ENCODE results near the gene TOX4.
"Not testable (repeated sequence)": the region's sequence is repeated elsewhere in the genome, so short reads cannot be mapped to it uniquely, and the experiment has no call there.

TOX4 gene

DNA sequence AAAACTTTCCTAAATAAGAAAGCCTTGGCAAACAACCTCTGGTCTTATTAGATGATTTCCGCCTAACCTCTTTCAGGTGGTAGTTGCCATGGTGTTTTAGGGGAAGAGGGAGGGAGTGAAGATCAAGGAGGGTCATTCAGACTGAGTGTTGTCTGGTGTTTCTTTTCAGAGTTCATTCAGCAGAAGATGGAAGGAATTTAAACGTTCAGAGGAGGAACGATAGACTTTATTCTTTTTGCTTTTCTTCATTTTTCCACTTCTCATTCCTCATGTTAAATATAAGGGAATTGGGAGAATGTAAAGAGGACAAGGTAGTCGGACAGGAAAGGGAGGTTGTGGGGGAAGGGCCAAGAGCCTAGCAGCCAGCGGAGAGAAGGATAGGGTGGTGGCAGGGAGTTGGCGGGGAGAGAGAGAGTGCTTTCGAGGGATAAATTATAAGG lies 66.5 kb downstream of the TOX4 start:
- no peak for TF ChIP-seq EZH2phosphoT487 (IDR thresholded peaks at IDR 0.05; ENCODE audit: borderline replicate concordance)
- TF ChIP-seq, protein P1, sequence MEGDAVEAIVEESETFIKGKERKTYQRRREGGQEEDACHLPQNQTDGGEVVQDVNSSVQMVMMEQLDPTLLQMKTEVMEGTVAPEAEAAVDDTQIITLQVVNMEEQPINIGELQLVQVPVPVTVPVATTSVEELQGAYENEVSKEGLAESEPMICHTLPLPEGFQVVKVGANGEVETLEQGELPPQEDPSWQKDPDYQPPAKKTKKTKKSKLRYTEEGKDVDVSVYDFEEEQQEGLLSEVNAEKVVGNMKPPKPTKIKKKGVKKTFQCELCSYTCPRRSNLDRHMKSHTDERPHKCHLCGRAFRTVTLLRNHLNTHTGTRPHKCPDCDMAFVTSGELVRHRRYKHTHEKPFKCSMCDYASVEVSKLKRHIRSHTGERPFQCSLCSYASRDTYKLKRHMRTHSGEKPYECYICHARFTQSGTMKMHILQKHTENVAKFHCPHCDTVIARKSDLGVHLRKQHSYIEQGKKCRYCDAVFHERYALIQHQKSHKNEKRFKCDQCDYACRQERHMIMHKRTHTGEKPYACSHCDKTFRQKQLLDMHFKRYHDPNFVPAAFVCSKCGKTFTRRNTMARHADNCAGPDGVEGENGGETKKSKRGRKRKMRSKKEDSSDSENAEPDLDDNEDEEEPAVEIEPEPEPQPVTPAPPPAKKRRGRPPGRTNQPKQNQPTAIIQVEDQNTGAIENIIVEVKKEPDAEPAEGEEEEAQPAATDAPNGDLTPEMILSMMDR (conservative IDR thresholded peaks at IDR 0.05; ENCODE audit: low read length), result no peak
- H3K9me3 ChIP-seq (ENCODE audit: insufficient read depth, low read depth, low read length), result no peaks in the 10 kb centered on the region
- H3K4me1 ChIP-seq (ENCODE audit: insufficient read depth, low read length, poor library complexity, severe bottlenecking), result no peaks in the 10 kb centered on the region
- H3K27me3 ChIP-seq (ENCODE audit: insufficient read depth, low read length, poor library complexity, severe bottlenecking), result no peaks in the 10 kb centered on the region
- H3K9ac ChIP-seq (ENCODE audit: low read depth, low read length, poor library complexity, severe bottlenecking), result no peak overlapping the region
- no peaks in the 10 kb centered on the region for H4K20me1 ChIP-seq (ENCODE audit: insufficient read depth, low read length, poor library complexity, severe bottlenecking)
- H3K79me2 ChIP-seq (ENCODE audit: insufficient read depth, low read length), result no peaks in the 10 kb centered on the region
- peak overlapping the region; percentile 73 for H2AFZ ChIP-seq (ENCODE audit: low read length)
- no peak overlapping the region for H3K4me3 ChIP-seq (ENCODE audit: low read length, poor library complexity, severe bottlenecking)
- no peaks in the 10 kb centered on the region for H3F3A ChIP-seq (ENCODE audit: low read depth)
- H3K4me2 ChIP-seq (ENCODE audit: low read depth, low read length, poor library complexity, severe bottlenecking), result no peak overlapping the region
- no peaks in the 10 kb centered on the region for H3K36me3 ChIP-seq (ENCODE audit: insufficient read depth, low read length)
- no peaks in the 10 kb centered on the region for H3K9me2 ChIP-seq (replicated peaks; ENCODE audit: low read depth, low read length)

DNA sequence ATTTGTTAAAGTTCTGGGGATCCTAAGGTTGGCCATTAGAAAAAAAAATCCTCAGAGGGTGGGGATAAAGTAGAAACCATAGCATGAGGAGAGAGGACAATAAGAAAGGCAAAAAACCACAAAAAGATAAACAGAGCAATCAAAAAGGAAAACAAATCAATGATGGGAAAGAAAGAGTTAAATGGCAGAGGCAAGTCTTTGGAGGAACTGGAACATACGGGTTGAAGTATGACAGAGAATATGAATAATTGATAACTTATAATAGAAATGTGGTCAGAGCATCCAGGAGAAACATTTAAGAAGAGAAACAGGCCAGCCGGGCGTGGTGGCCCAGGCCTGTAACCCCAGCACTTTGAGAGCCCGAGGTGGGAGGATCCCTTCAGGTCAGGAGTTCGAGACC lies 67.0 kb downstream of the TOX4 start:
- Histone ChIP-seq H3K27me3 (ENCODE audit: insufficient read depth, low read length, poor library complexity, severe bottlenecking) (no peaks in the 10 kb centered on the region), H3K4me3 (ENCODE audit: low read length, poor library complexity, severe bottlenecking) (no peak overlapping the region), H3K36me3 (ENCODE audit: insufficient read depth, low read length) (no peaks in the 10 kb centered on the region), H3K79me2 (ENCODE audit: insufficient read depth, low read length) (no peaks in the 10 kb centered on the region), H4K20me1 (ENCODE audit: insufficient read depth, low read length, poor library complexity, severe bottlenecking) (no peaks in the 10 kb centered on the region), H3K4me1 (ENCODE audit: insufficient read depth, low read length, poor library complexity, severe bottlenecking) (no peaks in the 10 kb centered on the region), H3K9me2 (replicated peaks; ENCODE audit: low read depth, low read length) (no peaks in the 10 kb centered on the region), H3F3A (ENCODE audit: low read depth) (no peaks in the 10 kb centered on the region), H3K4me2 (ENCODE audit: low read depth, low read length, poor library complexity, severe bottlenecking) (no peak overlapping the region), H3K9me3 (ENCODE audit: insufficient read depth, low read depth, low read length) (no peaks in the 10 kb centered on the region), H2AFZ (ENCODE audit: low read length) (no peak overlapping the region; the same call in 1 of the 2 replicates), H3K9ac (ENCODE audit: low read depth, low read length, poor library complexity, severe bottlenecking) (no peak overlapping the region)
- TF ChIP-seq, protein P1 (conservative IDR thresholded peaks at IDR 0.05; ENCODE audit: low read length), result no peak
- no peak for TF ChIP-seq EZH2phosphoT487 (IDR thresholded peaks at IDR 0.05; ENCODE audit: borderline replicate concordance)

DNA sequence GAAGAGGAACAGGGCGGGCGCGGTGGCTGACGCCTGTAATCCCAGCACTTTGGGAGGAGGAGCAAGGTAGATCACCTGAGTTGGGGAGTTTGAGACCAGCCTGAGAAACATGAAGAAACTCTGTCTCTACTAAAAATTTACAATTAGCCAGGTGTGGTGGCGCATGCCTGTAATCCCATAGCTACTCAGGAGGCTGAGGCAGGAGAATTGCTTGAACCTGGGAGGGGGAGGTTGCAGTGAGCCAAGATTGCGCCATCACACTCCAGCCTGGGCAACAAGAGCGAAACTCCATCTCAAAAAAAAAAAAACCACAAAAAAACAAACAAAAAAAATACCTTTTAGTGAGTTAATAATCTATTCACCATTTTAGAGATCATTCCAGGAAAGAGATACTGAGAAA lies 67.6 kb downstream of the TOX4 start:
- H2AFZ ChIP-seq (ENCODE audit: low read length); H3K79me2 ChIP-seq (ENCODE audit: insufficient read depth, low read length); H4K20me1 ChIP-seq (ENCODE audit: insufficient read depth, low read length, poor library complexity, severe bottlenecking); H3K4me1 ChIP-seq (ENCODE audit: insufficient read depth, low read length, poor library complexity, severe bottlenecking); H3F3A ChIP-seq (ENCODE audit: low read depth); H3K4me2 ChIP-seq (ENCODE audit: low read depth, low read length, poor library complexity, severe bottlenecking); H3K9me2 ChIP-seq (replicated peaks; ENCODE audit: low read depth, low read length); H3K9me3 ChIP-seq (ENCODE audit: insufficient read depth, low read depth, low read length); H3K9ac ChIP-seq (ENCODE audit: low read depth, low read length, poor library complexity, severe bottlenecking); H3K4me3 ChIP-seq (ENCODE audit: low read length, poor library complexity, severe bottlenecking); H3K36me3 ChIP-seq (ENCODE audit: insufficient read depth, low read length); H3K27me3 ChIP-seq (ENCODE audit: insufficient read depth, low read length, poor library complexity, severe bottlenecking): not testable (repeated sequence)

Measured in Loucy (cell line).